Upper lobe of left lung (tissue), 6 donors: ENCODE measurements around the gene C1orf174. TPM values are rescaled to one million over a fixed set of nuclear protein-coding genes. Genes with fewer than 3 reads are reported as not detected.

Source experiments
- ATAC-seq, 2 donors: fragments of 200-7000 bp; cut with Tn5 transposase; one replicate each; pipeline ENCODE4 v1.9.1; 2022; ENCODE audit warnings: mild to moderate bottlenecking in 2 of 2, moderate library complexity in 2 of 2; ENCODE audit not compliant: low FRiP score in 2 of 2
- DNase-seq, 2 donors: peaks; one replicate each; pipeline ENCODE4 v3.0.0-alpha.2; 2019 to 2020
- H3K27ac ChIP-seq, 4 donors: fragments of 200-600 bp; sonication (generic); one replicate each; pipeline ENCODE4 v1.5.1; 2016 to 2019
- H3K27me3 ChIP-seq, 4 donors: fragments of 200-600 bp; sonication (generic); one replicate each; pipeline ENCODE4 v1.5.1; 2017 to 2019
- H3K36me3 ChIP-seq, 4 donors: fragments of 200-600 bp; sonication (generic); one replicate each; pipeline ENCODE4 v1.5.1; 2016 to 2019
- H3K4me1 ChIP-seq, 4 donors: fragments of 200-600 bp; sonication (generic); one replicate each; pipeline ENCODE4 v1.5.1; 2018 to 2019
- H3K4me3 ChIP-seq, 4 donors: fragments of 200-600 bp; sonication (generic); one replicate each; pipeline ENCODE4 v1.5.1; 2017 to 2019; ENCODE audit warnings: mild to moderate bottlenecking in 2 of 4, moderate library complexity in 1 of 4
- H3K9me3 ChIP-seq, 4 donors: fragments of 200-600 bp; sonication (generic); one replicate each; pipeline ENCODE4 v1.5.1; 2018 to 2019
- EP300 ChIP-seq, 4 donors: sonication (generic); formaldehyde crosslinking; IDR thresholded peaks; one replicate each; pipeline ENCODE4 v1.5.1; 2017; ENCODE audit warnings: antibody characterized with exemption in 4 of 4, control low read depth in 2 of 4
- POLR2A ChIP-seq, 4 donors: fragments of 450-650 bp; IDR thresholded peaks; one replicate each; pipeline ENCODE4 v1.5.1; 2016 to 2017; ENCODE audit warnings: antibody characterized with exemption in 4 of 4, mild to moderate bottlenecking in 2 of 4
- POLR2AphosphoS5 ChIP-seq, 2 donors: sonication (generic); formaldehyde crosslinking; IDR thresholded peaks; one replicate each; pipeline ENCODE4 v1.5.1; 2017; ENCODE audit warnings: antibody characterized with exemption in 2 of 2
- WGBS, 2 donors: methylation state at CpG; one replicate each; pipeline ENCODE4 v1.1.5; 2017 to 2018; 5-methylcytosine and 5-hydroxymethylcytosine counted together
- total RNA-seq, 6 donors: library from RNA; depleted of rRNA in 4 of 6; stranded (reverse); fragments of >200 nt in 4 of 6; gene quantifications; one replicate each; pipeline versions ENCODE4 v1.1.0 to v1.2.1, GENCODE V29; 2016 to 2021
- TF ChIP-seq, protein P1 (sequence below), 6 experiments: fragments of 450-650 bp in 4 of 6; fragments of 200-600 bp in 2 of 6; sonication (generic) in 2 of 6; IDR thresholded peaks; one replicate each; pipeline ENCODE4 v1.5.1; 2016 to 2019; ENCODE audit warnings: antibody characterized with exemption in 6 of 6
- donor health status: DM: no; HTN: no; CAD: no; lungs with moderate emphysema.
- donor health status: DM: no; HTN: yes; CAD: no; lungs with severe emphysema.

The C1orf174 gene
- total RNA-seq, 6 donors from 2014 or later = 15.9 to 35.6 (median 20.6) TPM

DNA sequence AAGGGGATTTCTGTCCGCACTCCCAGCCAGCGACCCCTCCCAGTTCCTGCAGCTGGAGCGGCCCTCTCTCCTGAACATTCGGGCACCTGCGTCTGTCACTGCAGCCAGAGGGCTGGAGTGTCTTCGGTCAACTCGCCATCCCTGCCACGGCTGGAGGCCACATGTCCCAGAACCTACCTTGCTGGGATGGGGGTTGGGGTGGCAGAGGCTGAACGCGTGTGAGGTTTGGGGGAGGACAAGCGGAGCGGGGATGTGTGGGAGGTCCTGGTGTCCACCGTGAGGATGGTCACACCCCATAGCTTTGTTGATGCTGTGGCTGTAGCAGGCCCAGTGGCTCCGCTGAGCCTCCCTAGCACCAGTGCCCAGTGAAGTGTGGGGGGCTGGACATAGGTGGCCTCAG lies 14.8 kb upstream of the C1orf174 start:
- WGBS, 2 donors = 88 to 91% methylated on average over 13 to 14 of the region's 14 CpGs
- Histone ChIP-seq H3K36me3 (no peaks in the 10 kb centered on the region), H3K9me3 (no peaks in the 10 kb centered on the region), H3K4me1 (peaks cover 0 to 8% (median 3%) of the 10 kb centered on the region in 4 donors), H3K4me3 (no peak overlapping the region), H3K27ac (no peak overlapping the region), H3K27me3 (peaks cover 0 to 12% (median 0%) of the 10 kb centered on the region in 4 donors)
- no peak for ATAC-seq
- DNase-seq = no peak
- no peak for TF ChIP-seq POLR2A (IDR thresholded peaks at IDR 0.05)
- no peak for TF ChIP-seq EP300 (IDR thresholded peaks at IDR 0.05)
- TF ChIP-seq, protein P1, sequence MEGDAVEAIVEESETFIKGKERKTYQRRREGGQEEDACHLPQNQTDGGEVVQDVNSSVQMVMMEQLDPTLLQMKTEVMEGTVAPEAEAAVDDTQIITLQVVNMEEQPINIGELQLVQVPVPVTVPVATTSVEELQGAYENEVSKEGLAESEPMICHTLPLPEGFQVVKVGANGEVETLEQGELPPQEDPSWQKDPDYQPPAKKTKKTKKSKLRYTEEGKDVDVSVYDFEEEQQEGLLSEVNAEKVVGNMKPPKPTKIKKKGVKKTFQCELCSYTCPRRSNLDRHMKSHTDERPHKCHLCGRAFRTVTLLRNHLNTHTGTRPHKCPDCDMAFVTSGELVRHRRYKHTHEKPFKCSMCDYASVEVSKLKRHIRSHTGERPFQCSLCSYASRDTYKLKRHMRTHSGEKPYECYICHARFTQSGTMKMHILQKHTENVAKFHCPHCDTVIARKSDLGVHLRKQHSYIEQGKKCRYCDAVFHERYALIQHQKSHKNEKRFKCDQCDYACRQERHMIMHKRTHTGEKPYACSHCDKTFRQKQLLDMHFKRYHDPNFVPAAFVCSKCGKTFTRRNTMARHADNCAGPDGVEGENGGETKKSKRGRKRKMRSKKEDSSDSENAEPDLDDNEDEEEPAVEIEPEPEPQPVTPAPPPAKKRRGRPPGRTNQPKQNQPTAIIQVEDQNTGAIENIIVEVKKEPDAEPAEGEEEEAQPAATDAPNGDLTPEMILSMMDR (IDR thresholded peaks at IDR 0.05) = no peak
- no peak for TF ChIP-seq POLR2AphosphoS5 (IDR thresholded peaks at IDR 0.05)

DNA sequence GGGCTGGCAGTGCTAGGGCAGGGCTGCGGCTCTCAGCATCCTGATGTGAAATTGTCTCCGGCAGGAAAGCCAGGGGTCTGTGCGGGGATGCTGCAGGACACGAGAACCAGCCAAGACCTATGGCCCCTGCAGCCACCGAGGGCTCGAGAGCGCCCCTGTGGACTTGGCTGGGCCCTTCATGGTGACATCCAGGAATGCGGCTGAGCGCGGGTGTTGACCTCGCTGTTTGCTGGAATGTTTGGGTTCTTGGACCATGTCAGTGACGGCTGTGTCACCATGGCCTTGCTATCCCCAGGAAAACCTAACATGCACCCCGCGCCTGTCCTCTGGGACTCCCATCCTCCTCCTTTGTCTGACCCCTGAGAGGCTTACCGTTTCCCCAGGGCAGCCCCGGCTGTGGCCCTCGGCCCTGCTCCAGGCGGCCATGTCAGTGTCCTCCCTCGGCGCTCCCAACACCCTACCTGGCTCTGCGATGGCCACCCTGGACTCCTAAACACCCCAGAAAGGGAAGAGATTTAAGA lies 14.3 kb upstream of the C1orf174 start:
- H3K27ac ChIP-seq = no peak overlapping the region
- DNase-seq = peak in 1 of 2 donors; percentile 42
- H3K9me3 ChIP-seq = no peaks in the 10 kb centered on the region
- H3K4me3 ChIP-seq = no peak overlapping the region
- TF ChIP-seq, protein P1 (IDR thresholded peaks at IDR 0.05) = no peak
- TF ChIP-seq EP300 (IDR thresholded peaks at IDR 0.05) (no peak), POLR2AphosphoS5 (IDR thresholded peaks at IDR 0.05) (no peak), POLR2A (IDR thresholded peaks at IDR 0.05) (no peak)
- H3K27me3 ChIP-seq = peaks cover 0 to 12% (median 0%) of the 10 kb centered on the region in 4 donors
- WGBS, 2 donors = 87 to 94% methylated on average over 10 to 21 of the region's 21 CpGs
- peaks cover 0 to 8% (median 3%) of the 10 kb centered on the region in 4 donors for H3K4me1 ChIP-seq
- no peaks in the 10 kb centered on the region for H3K36me3 ChIP-seq
- ATAC-seq = no peak

DNA sequence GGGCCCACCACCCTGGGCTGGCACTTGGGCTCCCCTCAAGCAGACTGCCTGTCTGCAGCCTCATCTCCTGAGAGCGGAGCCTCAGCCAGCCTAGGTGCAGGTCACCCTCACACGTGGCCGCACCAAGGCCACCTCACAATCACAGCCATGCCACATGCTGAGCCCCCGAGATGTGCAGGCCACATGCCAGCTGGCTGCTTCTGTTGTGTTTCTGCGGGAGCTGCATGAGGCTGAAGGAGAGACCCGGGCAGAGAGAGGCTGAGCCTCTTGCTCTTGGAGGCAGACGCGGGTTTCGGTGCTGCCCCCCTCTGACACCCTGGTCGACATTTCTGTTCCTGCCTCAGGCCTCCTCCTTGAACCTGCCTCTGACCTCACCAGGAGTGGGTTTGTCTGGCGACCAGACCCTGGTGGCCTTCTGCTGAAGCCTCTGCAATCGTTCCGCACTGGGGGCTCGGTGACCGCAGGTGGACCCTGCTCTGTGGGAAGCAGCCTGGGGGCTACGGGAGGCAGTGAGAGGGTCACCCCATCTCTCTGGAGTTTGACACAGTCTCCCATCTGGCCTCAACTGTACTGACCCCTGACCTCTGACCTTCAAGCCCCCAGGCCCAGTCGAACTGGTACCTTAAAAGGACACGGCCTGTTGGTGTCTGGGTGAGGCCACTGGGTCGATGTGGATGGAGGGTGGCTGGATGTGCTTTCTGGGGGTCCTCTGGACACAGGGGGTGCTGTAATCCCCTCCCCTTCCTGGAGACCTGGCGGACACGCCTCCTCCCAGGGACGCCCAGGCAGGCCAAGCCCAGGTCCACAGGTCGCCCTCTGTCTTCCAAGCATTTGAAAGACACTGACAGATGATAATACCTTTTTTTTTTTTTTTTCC lies 13.0 kb upstream of the C1orf174 start:
- TF ChIP-seq EP300 (IDR thresholded peaks at IDR 0.05) (no peak), POLR2AphosphoS5 (IDR thresholded peaks at IDR 0.05) (no peak), POLR2A (IDR thresholded peaks at IDR 0.05) (no peak)
- DNase-seq (peak in 1 of 2 donors; percentile 52), ATAC-seq (no peak)
- Histone ChIP-seq H3K36me3 (no peaks in the 10 kb centered on the region), H3K9me3 (no peaks in the 10 kb centered on the region), H3K27me3 (peaks cover 0 to 12% (median 0%) of the 10 kb centered on the region in 4 donors), H3K27ac (no peak overlapping the region), H3K4me3 (no peak overlapping the region), H3K4me1 (peaks cover 0 to 8% (median 3%) of the 10 kb centered on the region in 4 donors)
- WGBS, 2 donors = 85 to 90% methylated on average over 7 to 22 of the region's 23 CpGs

DNA sequence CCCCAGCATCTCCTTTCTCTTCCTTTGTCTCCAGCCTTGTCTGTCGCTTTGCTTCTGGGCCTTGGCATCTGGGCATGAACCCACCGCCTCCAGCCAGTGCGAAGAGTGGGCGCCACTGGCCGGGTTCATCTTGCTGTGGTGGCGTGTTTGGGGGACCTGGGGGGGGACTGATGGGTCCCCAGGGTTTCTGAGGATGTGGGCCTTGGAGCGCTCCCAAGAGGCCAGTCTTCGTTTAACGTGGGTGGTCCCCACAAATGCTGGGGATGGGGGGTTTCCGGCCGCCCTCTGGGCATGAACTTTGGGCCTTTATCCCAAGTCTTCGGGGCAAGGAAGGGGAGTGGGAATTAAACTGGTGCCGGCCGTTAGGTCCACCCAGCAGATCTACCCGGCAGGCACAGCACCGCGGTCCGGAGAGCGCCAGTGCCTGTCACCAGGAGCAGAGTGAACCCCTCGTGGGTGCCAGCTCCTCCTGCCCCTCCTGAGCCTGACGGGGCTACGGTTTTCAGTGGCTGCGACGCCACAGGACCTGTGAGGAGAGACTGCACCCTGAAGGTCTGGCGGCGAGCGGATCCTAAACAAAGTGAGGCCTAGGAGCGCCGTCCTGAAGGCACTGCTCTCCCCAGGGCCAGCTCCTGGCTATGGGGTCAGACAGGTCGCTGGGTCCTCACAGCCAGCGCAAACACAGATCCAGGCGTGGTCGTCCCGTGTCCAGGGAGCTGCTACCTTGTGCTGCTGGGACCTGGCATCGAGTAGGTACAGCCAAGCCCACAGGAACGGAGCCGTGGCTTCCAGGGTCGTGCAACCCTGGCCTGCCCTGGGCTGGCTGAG lies 12.1 kb upstream of the C1orf174 start:
- no peak for TF ChIP-seq EP300 (IDR thresholded peaks at IDR 0.05)
- no peak for TF ChIP-seq POLR2A (IDR thresholded peaks at IDR 0.05)
- no peak for TF ChIP-seq POLR2AphosphoS5 (IDR thresholded peaks at IDR 0.05)
- TF ChIP-seq, protein P1 (IDR thresholded peaks at IDR 0.05) = no peak
- no peak for ATAC-seq
- Histone ChIP-seq H3K9me3 (no peaks in the 10 kb centered on the region), H3K4me3 (no peak overlapping the region), H3K27ac (no peak overlapping the region), H3K27me3 (peaks cover 0 to 12% (median 0%) of the 10 kb centered on the region in 4 donors), H3K36me3 (no peaks in the 10 kb centered on the region), H3K4me1 (peaks cover 0 to 8% (median 3%) of the 10 kb centered on the region in 4 donors)
- WGBS, 2 donors = 87 to 89% methylated on average over 28 to 38 of the region's 38 CpGs
- DNase-seq = peak in 1 of 2 donors; percentile 66
